Measurements from ENCODE around the gene MAN2B1. TPM values are rescaled to one million over a fixed set of nuclear protein-coding genes. Genes with fewer than 3 reads are reported as not detected.

Gene MAN2B1
- total RNA-seq, 2 donors from 2014 or later: 111 to 118 TPM

DNA sequence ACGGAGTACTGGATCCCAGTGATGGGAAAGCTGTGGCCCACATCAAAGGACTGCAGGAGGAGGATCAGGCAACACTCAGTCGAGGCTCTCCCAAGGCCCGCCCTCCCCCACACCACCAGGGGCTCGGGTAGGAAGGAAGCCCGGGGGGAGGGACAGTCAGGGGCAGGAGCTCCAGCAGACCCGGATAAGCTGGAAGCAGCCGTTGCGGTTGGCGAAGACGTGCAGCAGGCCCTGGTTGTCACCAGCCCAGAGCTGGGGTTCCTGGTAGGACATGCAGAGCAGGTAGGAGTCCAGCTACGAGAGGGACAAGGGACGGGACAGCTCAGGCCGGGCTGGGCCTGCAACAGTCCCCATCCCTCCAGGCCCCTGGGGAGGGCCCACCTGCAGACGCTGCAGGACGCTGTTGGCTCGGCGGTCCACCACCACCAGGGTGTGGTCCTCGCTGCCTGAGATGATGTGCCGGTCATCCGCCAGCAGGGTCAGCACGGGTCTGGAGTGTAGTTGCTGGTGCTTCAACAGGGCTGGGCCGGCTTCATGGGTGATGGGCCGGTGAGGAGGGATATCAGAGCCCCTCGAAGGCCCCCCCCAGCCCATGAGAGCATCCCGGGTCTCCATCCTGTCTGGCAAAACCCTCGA is 23.2 kb upstream of the MAN2B1 start:
- no peak for ATAC-seq (ENCODE audit: insufficient number of reproducible peaks, low FRiP score, low read depth)

DNA sequence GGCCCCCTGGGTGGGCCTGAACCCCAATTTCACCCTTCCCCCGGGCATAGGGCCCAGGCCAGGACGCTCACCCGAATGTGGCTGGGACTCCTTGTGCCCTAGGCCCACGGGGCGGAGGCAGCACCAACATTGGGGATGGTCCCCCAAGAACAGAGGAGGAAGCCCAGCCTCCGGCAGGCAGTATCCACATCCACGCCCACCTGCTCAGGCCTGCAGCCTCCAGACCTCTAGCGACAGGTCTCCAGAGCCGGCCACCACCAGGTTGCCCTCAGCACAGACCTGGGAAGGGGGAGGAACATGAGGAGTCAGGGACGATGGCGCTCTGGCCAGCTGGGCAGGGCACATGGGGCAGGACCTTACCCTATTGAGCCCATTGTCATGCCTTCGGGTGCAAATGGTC is 22.5 kb upstream of the MAN2B1 start:
- H3K4me1 ChIP-seq (ENCODE audit: control insufficient read depth in 1 of 2, low read depth in 2 of 2): no peaks in the 10 kb centered on the region
- TF ChIP-seq, protein P1, sequence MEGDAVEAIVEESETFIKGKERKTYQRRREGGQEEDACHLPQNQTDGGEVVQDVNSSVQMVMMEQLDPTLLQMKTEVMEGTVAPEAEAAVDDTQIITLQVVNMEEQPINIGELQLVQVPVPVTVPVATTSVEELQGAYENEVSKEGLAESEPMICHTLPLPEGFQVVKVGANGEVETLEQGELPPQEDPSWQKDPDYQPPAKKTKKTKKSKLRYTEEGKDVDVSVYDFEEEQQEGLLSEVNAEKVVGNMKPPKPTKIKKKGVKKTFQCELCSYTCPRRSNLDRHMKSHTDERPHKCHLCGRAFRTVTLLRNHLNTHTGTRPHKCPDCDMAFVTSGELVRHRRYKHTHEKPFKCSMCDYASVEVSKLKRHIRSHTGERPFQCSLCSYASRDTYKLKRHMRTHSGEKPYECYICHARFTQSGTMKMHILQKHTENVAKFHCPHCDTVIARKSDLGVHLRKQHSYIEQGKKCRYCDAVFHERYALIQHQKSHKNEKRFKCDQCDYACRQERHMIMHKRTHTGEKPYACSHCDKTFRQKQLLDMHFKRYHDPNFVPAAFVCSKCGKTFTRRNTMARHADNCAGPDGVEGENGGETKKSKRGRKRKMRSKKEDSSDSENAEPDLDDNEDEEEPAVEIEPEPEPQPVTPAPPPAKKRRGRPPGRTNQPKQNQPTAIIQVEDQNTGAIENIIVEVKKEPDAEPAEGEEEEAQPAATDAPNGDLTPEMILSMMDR (IDR thresholded peaks at IDR 0.05): no peak
- H3K4me3 ChIP-seq: no peak overlapping the region
- ATAC-seq (ENCODE audit: insufficient number of reproducible peaks, low FRiP score, low read depth) (no peak), DNase-seq (ENCODE audit: low spot score) (no peak)
- no peaks in the 10 kb centered on the region for H3K27me3 ChIP-seq (replicated peaks; ENCODE audit: insufficient read depth)
- H3K9me3 ChIP-seq: no peaks in the 10 kb centered on the region
- H3K27ac ChIP-seq: no peak overlapping the region
- no peaks in the 10 kb centered on the region for H3K36me3 ChIP-seq

More for the DNA sequence above, 23.2 kb upstream of the MAN2B1 start:
- Histone ChIP-seq H3K9me3 (no peaks in the 10 kb centered on the region), H3K4me1 (ENCODE audit: control insufficient read depth in 1 of 2, low read depth in 2 of 2) (peaks cover 0 to under 1% of the 10 kb centered on the region in 2 donors), H3K27ac (no peak overlapping the region), H3K4me3 (no peak overlapping the region), H3K36me3 (no peaks in the 10 kb centered on the region), H3K27me3 (replicated peaks; ENCODE audit: insufficient read depth) (no peaks in the 10 kb centered on the region)
- TF ChIP-seq, protein P1 (IDR thresholded peaks at IDR 0.05): no peak
- DNase-seq (ENCODE audit: low spot score): no peak

DNA sequence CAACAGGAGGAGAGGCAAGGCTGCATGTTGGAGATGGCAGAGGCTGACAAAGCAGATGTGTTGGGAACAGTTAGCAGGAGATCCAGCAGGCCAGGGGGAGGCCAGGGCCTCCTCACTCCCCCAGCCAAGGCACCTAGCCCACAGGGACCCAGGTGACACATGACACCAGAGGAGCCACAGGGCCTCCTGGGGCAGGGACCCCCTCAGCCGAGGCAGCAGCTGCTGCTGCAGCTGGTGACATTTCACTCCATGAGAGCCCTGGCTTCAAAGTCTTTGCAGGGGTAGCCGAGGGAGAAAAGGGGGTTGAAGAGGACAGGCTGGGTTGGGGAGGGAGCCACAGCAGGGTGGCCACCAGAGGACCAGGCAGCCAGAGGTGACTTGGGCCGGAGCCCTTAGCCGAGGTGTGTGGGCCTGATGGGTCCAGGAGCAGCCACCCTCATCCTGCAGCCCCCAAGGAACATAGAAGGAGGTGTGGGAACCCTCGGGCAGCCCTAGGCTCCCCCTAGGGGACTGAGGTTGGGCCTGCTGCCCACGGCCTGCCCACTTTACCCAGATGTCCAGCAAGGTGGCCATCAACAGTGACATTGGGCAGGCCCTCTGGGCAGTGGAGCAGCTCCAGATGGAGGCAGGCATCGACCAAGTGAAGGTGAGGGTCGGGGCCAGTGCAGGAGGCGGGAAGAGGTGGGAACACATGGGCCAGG is 21.1 kb upstream of the MAN2B1 start, which contains the start of gene GNG14:
TSS of gene GNG14 (plus strand) at position 503 of the 701 bp plus-strand sequence. CDS start at position 554, 51 bp downstream.
- Histone ChIP-seq H3K4me3 (no peak within 1 kb of the TSS), H3K9me3 (no peaks in the 10 kb centered on the region), H3K36me3 (no peaks in the 10 kb centered on the region), H3K27me3 (replicated peaks; ENCODE audit: insufficient read depth) (no peaks in the 10 kb centered on the region), H3K4me1 (ENCODE audit: control insufficient read depth in 1 of 2, low read depth in 2 of 2) (no peaks in the 10 kb centered on the region), H3K27ac (no peak within 1 kb of the TSS)
- ATAC-seq (ENCODE audit: insufficient number of reproducible peaks, low FRiP score, low read depth) (no peak), DNase-seq (ENCODE audit: low spot score) (no peak)
- TF ChIP-seq, protein P1 (IDR thresholded peaks at IDR 0.05): no peak

DNA sequence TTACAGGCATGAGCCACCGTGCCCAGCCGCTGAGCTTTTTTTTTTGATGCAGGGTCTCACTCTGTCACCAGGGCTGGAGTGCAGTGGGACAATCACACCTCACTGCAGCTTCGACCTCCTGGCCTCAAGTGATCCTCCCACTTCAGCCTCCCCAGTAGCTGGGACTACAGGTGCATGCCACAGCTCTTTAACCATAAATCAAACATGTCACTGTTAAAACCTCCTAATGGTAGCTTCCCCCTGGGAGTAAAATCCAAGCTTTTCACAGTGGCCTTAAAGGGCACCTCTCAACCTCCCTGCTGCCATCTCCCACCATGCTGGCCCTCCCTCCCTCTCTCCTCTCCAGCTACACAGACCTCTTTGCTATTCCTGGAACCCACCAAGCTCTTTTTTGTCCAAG is 19.3 kb upstream of the MAN2B1 start:
- no peaks in the 10 kb centered on the region for H3K36me3 ChIP-seq
- no peak overlapping the region for H3K4me3 ChIP-seq
- TF ChIP-seq, protein P1 (IDR thresholded peaks at IDR 0.05): no peak
- ATAC-seq (ENCODE audit: insufficient number of reproducible peaks, low FRiP score, low read depth) (no peak), DNase-seq (ENCODE audit: low spot score) (no peak)
- no peaks in the 10 kb centered on the region for H3K27me3 ChIP-seq (replicated peaks; ENCODE audit: insufficient read depth)
- H3K27ac ChIP-seq: no peak overlapping the region
- H3K9me3 ChIP-seq: no peaks in the 10 kb centered on the region
- peaks cover 0 to 2% of the 10 kb centered on the region in 2 donors for H3K4me1 ChIP-seq (ENCODE audit: control insufficient read depth in 1 of 2, low read depth in 2 of 2)
